Astrocyte of the spinal cord (primary cell): ENCODE results near the gene PRKAG1.

ENCODE experiments used
- DNase-seq: peaks from one replicate; pipeline ENCODE4 v3.0.0; 2011; ENCODE audit warnings: low read depth, low spot score
- H3K4me3 ChIP-seq: 2 replicates; pipeline ENCODE4 v1.5.1; 2011; ENCODE audit warnings: low read depth, mild to moderate bottlenecking, low read length, moderate library complexity
- in situ Hi-C: cut with HindIII; loops from 2 replicates; pipeline ENCODE4 v1.10.0; 2017; ENCODE audit warnings: low sequenced_read_pairs
- TF ChIP-seq, protein P1 (sequence below): IDR thresholded peaks from 2 replicates; pipeline ENCODE4 v1.5.1; 2012; ENCODE audit warnings: low read depth, mild to moderate bottlenecking, low read length, inconsistent platforms

PRKAG1 gene

GRCh38 chr12:49059299-49060171 lies 41.0 kb upstream of the PRKAG1 start:
- TF ChIP-seq, protein P1, sequence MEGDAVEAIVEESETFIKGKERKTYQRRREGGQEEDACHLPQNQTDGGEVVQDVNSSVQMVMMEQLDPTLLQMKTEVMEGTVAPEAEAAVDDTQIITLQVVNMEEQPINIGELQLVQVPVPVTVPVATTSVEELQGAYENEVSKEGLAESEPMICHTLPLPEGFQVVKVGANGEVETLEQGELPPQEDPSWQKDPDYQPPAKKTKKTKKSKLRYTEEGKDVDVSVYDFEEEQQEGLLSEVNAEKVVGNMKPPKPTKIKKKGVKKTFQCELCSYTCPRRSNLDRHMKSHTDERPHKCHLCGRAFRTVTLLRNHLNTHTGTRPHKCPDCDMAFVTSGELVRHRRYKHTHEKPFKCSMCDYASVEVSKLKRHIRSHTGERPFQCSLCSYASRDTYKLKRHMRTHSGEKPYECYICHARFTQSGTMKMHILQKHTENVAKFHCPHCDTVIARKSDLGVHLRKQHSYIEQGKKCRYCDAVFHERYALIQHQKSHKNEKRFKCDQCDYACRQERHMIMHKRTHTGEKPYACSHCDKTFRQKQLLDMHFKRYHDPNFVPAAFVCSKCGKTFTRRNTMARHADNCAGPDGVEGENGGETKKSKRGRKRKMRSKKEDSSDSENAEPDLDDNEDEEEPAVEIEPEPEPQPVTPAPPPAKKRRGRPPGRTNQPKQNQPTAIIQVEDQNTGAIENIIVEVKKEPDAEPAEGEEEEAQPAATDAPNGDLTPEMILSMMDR = no peak
- no peak for DNase-seq
- in situ Hi-C loops = no loop called here
- peak overlapping the region; percentile 95 for H3K4me3 ChIP-seq

DNA sequence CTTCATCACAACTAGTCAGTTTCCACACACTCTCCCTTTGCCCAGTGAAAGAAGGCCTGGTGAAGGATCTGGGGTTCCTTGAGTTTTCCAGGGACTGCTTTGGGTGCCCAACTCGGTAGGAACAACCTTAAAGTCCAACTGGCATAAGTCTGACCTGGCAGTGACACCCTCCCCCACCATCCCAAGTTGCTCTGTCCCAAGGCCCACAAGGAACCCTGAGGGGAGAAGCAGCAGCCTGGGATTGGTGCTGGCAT lies 40.4 kb upstream of the PRKAG1 start:
- DNase-seq = no peak
- TF ChIP-seq, protein P1 = no peak
- in situ Hi-C loops = no loop called here
- peak overlapping the region; percentile 95 for H3K4me3 ChIP-seq

- peak overlapping the region; percentile 95 for H3K4me3 ChIP-seq
- DNase-seq = no peak
- in situ Hi-C loops = no loop called here
- TF ChIP-seq, protein P1 = no peak
Measured at GRCh38 chr12:49058366-49059044, 39.9 kb upstream of the PRKAG1 start.

- DNase-seq = no peak
- H3K4me3 ChIP-seq = peak overlapping the region; percentile 95
- in situ Hi-C loops = no loop called here
- TF ChIP-seq, protein P1 = no peak
Measured at GRCh38 chr12:49057888-49058287, 39.3 kb upstream of the PRKAG1 start.

GRCh38 chr12:49055978-49056754 lies 37.6 kb upstream of the PRKAG1 start:
- TF ChIP-seq, protein P1 = no peak
- in situ Hi-C loops = no loop called here
- H3K4me3 ChIP-seq = peak overlapping the region; percentile 2
- DNase-seq = peak; percentile 65

DNA sequence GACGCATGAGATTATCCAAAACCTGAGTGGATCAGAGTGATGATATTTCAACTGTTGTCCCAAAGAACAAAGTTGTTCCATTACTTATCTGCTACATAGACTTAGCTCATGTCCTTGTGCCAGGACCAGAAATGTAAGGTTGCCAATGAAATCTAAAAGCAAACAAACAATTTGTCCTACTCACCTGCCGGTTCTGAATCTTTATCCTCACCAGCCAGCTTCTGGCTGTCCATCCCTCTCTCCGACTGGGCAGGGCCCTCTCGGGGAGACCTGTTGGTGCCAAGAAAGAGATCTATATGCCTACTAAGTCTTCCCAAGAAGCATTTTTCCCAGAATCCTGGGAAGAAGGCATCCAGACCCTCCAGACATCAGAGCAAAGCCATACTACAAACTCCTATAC lies 36.5 kb upstream of the PRKAG1 start:
- no peak for DNase-seq
- in situ Hi-C loops = no loop called here
- TF ChIP-seq, protein P1 = no peak
- H3K4me3 ChIP-seq = no peak overlapping the region
